MCF 10A (cell line): ENCODE results near the gene PRKAR1B. TPM values are rescaled to one million over a fixed set of nuclear protein-coding genes. Genes with fewer than 3 reads are reported as not detected.

Experiments
- BruUV-seq: library from RNA; stranded (reverse); fragments of 400-500 nt; replicated peaks from 2 replicates; lab custom pipeline; 2021; lab: Mats Ljungman, UMichigan
- CTCF ChIA-PET: fragments of 300-600 bp; sonication (Branson Sonifier 250); formaldehyde crosslinking; extraction: SDS; loops from one replicate; lab custom pipeline; 2021; ENCODE audit warnings: antibody characterized with exemption, inconsistent platforms; lab: Yijun Ruan, JAX
- POLR2A ChIA-PET: fragments of 300-600, 350-650 bp; sonication (Branson Sonifier 250); formaldehyde crosslinking; extraction: SDS; loops from one replicate; lab custom pipeline; 2020; ENCODE audit warnings: antibody characterized with exemption, inconsistent platforms; lab: Yijun Ruan, JAX
- DNase-seq: peaks from one replicate; pipeline ENCODE4 v3.0.0-alpha.2; 2018; ENCODE audit not compliant: unreplicated experiment
- H3K27ac Mint-ChIP-seq: one replicate; pipeline ENCODE4 v1.8.0; 2022; ENCODE audit warnings: mild to moderate bottlenecking, low read depth, mixed read lengths; ENCODE audit not compliant: unreplicated experiment
- H3K27me3 Mint-ChIP-seq: one replicate; pipeline ENCODE4 v1.8.0; 2022; ENCODE audit warnings: mixed read lengths; ENCODE audit not compliant: insufficient read depth, unreplicated experiment
- H3K36me3 Mint-ChIP-seq: one replicate; pipeline ENCODE4 v1.8.0; 2022; ENCODE audit warnings: mild to moderate bottlenecking, moderate library complexity, mixed read lengths; ENCODE audit not compliant: insufficient read depth, unreplicated experiment
- H3K4me1 Mint-ChIP-seq: one replicate; pipeline ENCODE4 v1.8.0; 2022; ENCODE audit warnings: mixed read lengths; ENCODE audit not compliant: insufficient read depth, unreplicated experiment
- H3K4me3 Mint-ChIP-seq: one replicate; pipeline ENCODE4 v1.8.0; 2022; ENCODE audit warnings: mild to moderate bottlenecking, moderate library complexity, mixed read lengths; ENCODE audit not compliant: unreplicated experiment
- H3K9me3 Mint-ChIP-seq: one replicate; pipeline ENCODE4 v1.8.0; 2022; ENCODE audit warnings: mixed read lengths; ENCODE audit not compliant: unreplicated experiment
- intact Hi-C: fragments of 100-400 bp; cut with micrococcal nuclease; formaldehyde crosslinking; loops from 2 replicates; pipeline ENCODE4 v1.14.1; 2022
- total RNA-seq: library from RNA; stranded (reverse); gene quantifications from 2 replicates; pipeline ENCODE4 v1.2.3, GENCODE V29; 2022
- TF ChIP-seq, protein P1 (sequence below): fragments of 200-600 bp; IDR thresholded peaks from one replicate; pipeline ENCODE4 v1.8.0; 2022; ENCODE audit warnings: antibody characterized with exemption, mild to moderate bottlenecking; ENCODE audit not compliant: unreplicated experiment

Gene PRKAR1B
- total RNA-seq, 1 experiment from 2014 or later = 31.5 TPM

DNA sequence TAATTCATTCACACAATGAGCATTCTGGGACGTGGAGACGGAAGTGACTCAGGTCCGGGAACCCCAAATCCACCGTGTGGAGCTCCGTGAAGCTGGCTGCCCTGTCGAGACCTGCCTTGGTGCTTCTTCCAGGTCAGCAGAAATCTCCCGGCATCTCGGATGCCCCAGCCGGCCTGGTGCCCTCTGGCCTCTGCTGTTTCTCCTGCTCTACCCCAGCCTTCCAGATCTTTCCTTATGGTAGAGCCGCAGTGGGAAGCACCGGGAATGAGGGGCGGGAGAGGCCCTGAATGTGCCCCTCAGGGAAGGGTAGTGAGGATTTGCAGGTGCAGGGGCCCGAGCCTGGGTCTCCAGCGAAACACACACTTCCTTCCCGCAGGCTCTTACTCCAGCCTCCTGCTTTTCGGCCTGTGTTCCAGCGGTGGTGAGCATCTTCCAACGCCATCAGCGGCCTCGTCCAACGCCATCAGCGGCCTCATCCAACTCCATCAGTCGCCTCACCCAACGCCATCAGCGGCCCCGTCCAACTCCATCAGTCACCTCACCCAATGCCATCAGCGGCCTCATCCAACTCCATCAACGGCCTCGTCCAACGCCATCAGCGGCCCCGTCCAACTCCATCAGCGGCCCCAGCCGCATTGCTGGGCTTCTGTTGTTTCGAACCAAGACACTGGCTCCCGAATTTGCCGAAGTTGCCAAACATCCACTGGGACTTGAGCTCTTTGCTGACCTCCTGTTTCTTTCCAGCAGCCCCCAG lies 150.4 kb downstream of the PRKAR1B start:
- TF ChIP-seq, protein P1, sequence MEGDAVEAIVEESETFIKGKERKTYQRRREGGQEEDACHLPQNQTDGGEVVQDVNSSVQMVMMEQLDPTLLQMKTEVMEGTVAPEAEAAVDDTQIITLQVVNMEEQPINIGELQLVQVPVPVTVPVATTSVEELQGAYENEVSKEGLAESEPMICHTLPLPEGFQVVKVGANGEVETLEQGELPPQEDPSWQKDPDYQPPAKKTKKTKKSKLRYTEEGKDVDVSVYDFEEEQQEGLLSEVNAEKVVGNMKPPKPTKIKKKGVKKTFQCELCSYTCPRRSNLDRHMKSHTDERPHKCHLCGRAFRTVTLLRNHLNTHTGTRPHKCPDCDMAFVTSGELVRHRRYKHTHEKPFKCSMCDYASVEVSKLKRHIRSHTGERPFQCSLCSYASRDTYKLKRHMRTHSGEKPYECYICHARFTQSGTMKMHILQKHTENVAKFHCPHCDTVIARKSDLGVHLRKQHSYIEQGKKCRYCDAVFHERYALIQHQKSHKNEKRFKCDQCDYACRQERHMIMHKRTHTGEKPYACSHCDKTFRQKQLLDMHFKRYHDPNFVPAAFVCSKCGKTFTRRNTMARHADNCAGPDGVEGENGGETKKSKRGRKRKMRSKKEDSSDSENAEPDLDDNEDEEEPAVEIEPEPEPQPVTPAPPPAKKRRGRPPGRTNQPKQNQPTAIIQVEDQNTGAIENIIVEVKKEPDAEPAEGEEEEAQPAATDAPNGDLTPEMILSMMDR = no peak
- Mint-ChIP-seq H3K36me3 (peaks cover 8% of the 10 kb centered on the region), H3K9me3 (no peaks in the 10 kb centered on the region), H3K4me1 (no peaks in the 10 kb centered on the region), H3K27me3 (no peaks in the 10 kb centered on the region), H3K4me3 (no peak overlapping the region), H3K27ac (no peak overlapping the region)
- no peak for DNase-seq
- intact Hi-C loops = no loop called here
- CTCF ChIA-PET = interaction anchor here (1.3 kb wide), 1 partner anchor 243 kb away, joined by 3 read pairs; no protein-coding TSS in a partner anchor
- BruUV-seq = no TSS peak
- POLR2A ChIA-PET = no interaction called here

DNA sequence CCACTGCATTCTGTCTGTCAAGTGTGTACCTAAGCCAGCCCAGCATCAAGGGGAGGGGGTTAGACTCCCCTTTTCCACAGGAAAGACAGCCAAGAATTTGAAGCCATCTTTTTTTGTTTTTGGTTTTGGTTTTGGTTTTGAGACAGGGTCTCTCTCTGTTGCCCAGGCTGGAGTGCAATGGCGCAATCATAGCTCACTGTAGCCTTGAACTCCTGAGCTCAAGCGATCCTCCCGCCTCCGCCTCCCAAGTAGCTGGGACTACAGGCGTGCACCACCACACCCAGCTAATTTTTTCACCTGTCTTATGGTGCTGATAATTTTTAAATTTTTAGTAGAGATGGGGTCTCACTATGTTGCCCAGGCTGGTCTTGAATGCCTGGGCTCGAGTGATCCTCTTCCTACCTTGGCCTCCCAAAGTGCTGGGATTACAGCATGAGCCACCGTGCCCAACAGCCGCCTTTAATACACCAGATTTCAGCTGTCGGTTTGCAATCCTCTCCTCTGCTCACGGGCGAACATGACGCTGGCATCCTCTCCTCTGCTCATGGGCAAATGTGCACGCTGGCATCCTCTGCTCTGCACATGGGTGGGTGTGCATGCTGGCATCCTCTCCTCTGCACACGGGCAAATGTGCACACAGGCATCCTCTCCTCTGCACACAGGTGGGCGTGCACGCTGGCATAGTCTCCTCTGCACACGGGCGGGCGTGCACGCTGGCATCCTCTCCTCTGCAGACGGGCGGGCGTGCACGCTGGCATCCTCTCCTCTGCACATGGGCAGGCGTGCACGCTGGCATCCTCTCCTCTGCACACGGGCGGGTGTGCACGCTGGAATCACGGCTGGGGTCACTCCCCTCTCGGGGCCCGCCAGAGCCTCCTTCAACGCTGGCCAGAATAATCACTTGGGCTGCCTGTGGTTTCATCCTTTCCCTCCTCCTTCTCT lies 151.4 kb downstream of the PRKAR1B start:
- no peaks in the 10 kb centered on the region for H3K9me3 Mint-ChIP-seq
- no peaks in the 10 kb centered on the region for H3K4me1 Mint-ChIP-seq
- no peak overlapping the region for H3K4me3 Mint-ChIP-seq
- POLR2A ChIA-PET = no interaction called here
- intact Hi-C loops = no loop called here
- no peak overlapping the region for H3K27ac Mint-ChIP-seq
- H3K36me3 Mint-ChIP-seq = peaks cover 8% of the 10 kb centered on the region
- BruUV-seq = no TSS peak
- H3K27me3 Mint-ChIP-seq = no peaks in the 10 kb centered on the region
- TF ChIP-seq, protein P1 = no peak
- DNase-seq = no peak
- CTCF ChIA-PET = interaction anchor here (0.6 kb wide), 1 partner anchor 256 kb away, joined by 3 read pairs; no protein-coding TSS in a partner anchor

DNA sequence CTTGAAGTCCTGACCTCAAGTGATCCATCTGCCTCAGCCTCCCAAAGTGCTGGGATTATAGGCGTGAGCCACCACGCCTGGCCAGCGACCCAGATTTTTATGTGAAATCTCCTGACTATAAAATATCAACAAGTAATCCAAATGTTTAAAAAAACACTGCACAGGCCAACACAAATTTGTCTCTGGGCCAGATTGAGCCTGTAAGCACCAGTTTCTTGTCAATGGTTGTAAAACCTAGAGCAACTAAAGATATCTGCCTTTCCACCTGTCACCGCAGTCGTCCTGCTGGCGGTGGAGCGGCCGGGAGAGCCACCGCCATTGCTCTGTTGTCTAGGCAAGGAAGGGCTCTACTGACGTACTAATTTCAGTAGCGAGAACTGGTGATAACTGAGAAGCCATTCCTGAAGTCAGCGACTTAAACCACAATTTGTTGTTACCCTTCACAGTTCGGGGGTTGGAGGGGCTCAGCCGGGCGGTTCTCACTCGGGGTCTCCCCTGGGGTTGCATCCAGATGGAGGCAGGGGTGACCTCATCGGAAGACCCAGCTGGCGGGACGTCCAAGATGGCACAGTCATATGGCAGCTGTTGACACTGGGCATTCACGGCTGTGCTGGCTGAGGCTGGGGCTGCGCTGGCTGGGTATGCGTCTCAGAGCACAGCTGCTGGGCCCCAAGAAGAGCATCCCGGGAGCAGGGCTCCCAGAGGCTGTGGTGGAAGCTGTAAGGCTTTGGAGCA lies 152.3 kb downstream of the PRKAR1B start:
- ChIA-PET CTCF (no interaction called here), POLR2A (no interaction called here)
- Mint-ChIP-seq H3K4me1 (no peaks in the 10 kb centered on the region), H3K27me3 (no peaks in the 10 kb centered on the region), H3K36me3 (peaks cover 8% of the 10 kb centered on the region), H3K4me3 (no peak overlapping the region), H3K9me3 (no peaks in the 10 kb centered on the region), H3K27ac (no peak overlapping the region)
- BruUV-seq = no TSS peak
- TF ChIP-seq, protein P1 = no peak
- intact Hi-C loops = no loop called here
- DNase-seq = no peak
